A673 (cell line): ENCODE measurements around the gene MYEOV. TPM values are rescaled to one million over a fixed set of nuclear protein-coding genes. Genes with fewer than 3 reads are reported as not detected.

Experiments used
- BruUV-seq: library from RNA; stranded (reverse); fragments of 400-500 nt; replicated peaks from 2 replicates; lab custom pipeline; 2021; lab: Mats Ljungman, UMichigan
- CTCF ChIA-PET: fragments of 300-600 bp; sonication (Branson Sonifier 250); formaldehyde crosslinking; loops from one replicate; lab custom pipeline; 2022; ENCODE audit warnings: antibody characterized with exemption; lab: Charles Lee
- POLR2A ChIA-PET: fragments of 300-600 bp; sonication (Branson Sonifier 250); formaldehyde crosslinking; loops from one replicate; lab custom pipeline; 2022; ENCODE audit warnings: antibody characterized with exemption; ENCODE audit not compliant: low non-redundant PET; lab: Charles Lee
- DNase-seq: peaks from one replicate; pipeline ENCODE4 v3.0.0-alpha.2; 2015; ENCODE audit warnings: low spot score
- H3K27ac ChIP-seq: fragments of 200-600 bp; sonication (generic); 2 replicates; pipeline ENCODE4 v1.5.1; 2016; ENCODE audit warnings: mixed run types, low read depth, mild to moderate bottlenecking, mixed read lengths, antibody characterized with exemption, low read length; ENCODE audit not compliant: poor library complexity, severe bottlenecking
- H3K27me3 ChIP-seq: fragments of 200-600 bp; sonication (generic); replicated peaks from 2 replicates; pipeline ENCODE4 v1.6.1; 2017; ENCODE audit warnings: mixed run types, low read depth, mild to moderate bottlenecking, mixed read lengths, antibody characterized with exemption, low read length; ENCODE audit not compliant: insufficient read depth, poor library complexity
- H3K36me3 ChIP-seq: fragments of 200-600 bp; sonication (generic); 2 replicates; pipeline ENCODE4 v1.6.1; 2016; ENCODE audit warnings: mixed run types, mild to moderate bottlenecking, mixed read lengths, antibody characterized with exemption, low read length; ENCODE audit not compliant: insufficient read depth, poor library complexity, severe bottlenecking
- H3K4me1 ChIP-seq: fragments of 200-600 bp; sonication (generic); 2 replicates; pipeline ENCODE4 v1.6.1; 2017; ENCODE audit warnings: mixed run types, mild to moderate bottlenecking, mixed read lengths, antibody characterized with exemption, low read length; ENCODE audit not compliant: insufficient read depth, poor library complexity, severe bottlenecking
- H3K4me3 ChIP-seq: fragments of 200-600 bp; sonication (generic); 2 replicates; pipeline ENCODE4 v1.5.1; 2016; ENCODE audit warnings: low read depth, mixed run types, mild to moderate bottlenecking, mixed read lengths, low read length; ENCODE audit not compliant: poor library complexity, severe bottlenecking
- H3K9me3 ChIP-seq: fragments of 200-600 bp; sonication (generic); 2 replicates; pipeline ENCODE4 v1.6.1; 2016; ENCODE audit warnings: mixed run types, low read depth, mild to moderate bottlenecking, mixed read lengths, antibody characterized with exemption, low read length; ENCODE audit not compliant: poor library complexity, severe bottlenecking
- CTCF ChIP-seq: fragments of 300-800, 200-600 bp; sonication (generic); conservative IDR thresholded peaks from 2 replicates; pipeline ENCODE4 v1.5.1; 2017; ENCODE audit warnings: low read depth, mild to moderate bottlenecking, antibody characterized with exemption, low read length, moderate library complexity, mixed read lengths
- EZH2 ChIP-seq: fragments of 200-600 bp; sonication (generic); IDR thresholded peaks from 2 replicates; pipeline ENCODE4 v1.6.1; 2017; ENCODE audit warnings: borderline replicate concordance, low read depth, mild to moderate bottlenecking, mixed read lengths, antibody characterized with exemption, low read length; ENCODE audit not compliant: poor library complexity, severe bottlenecking
- intact Hi-C: fragments of 100-400 bp; cut with micrococcal nuclease; formaldehyde crosslinking; loops from one replicate; pipeline ENCODE4 v1.10.0; 2022; ENCODE audit not compliant: unreplicated experiment
- total RNA-seq: library from RNA; stranded (reverse); gene quantifications from 2 replicates; pipeline ENCODE4 v1.2.3, GENCODE V29; 2021

MYEOV gene
- total RNA-seq, 1 experiment from 2014 or later = 174 TPM

- H3K36me3 ChIP-seq = peaks cover 64% of the 10 kb centered on the region
- H3K9me3 ChIP-seq = no peaks in the 10 kb centered on the region
- POLR2A ChIA-PET = no interaction called here
- H3K27ac ChIP-seq = peak overlapping the region; percentile 86
- TF ChIP-seq EZH2 = no peak
- no peak for TF ChIP-seq CTCF
- CTCF ChIA-PET = no interaction called here
- peaks cover 58% of the 10 kb centered on the region for H3K4me1 ChIP-seq
- BruUV-seq = no TSS peak
- H3K4me3 ChIP-seq = no peak overlapping the region
- H3K27me3 ChIP-seq = no peaks in the 10 kb centered on the region
- intact Hi-C loops = loop anchor here (2.0 kb wide), 1 partner anchor 35 kb away; no protein-coding TSS in a partner anchor
- no peak for DNase-seq
These were observed 25.5 kb downstream of the MYEOV start for GRCh38 chr11:69319255-69320106.

- intact Hi-C loops = no loop called here
- H3K27me3 ChIP-seq = no peaks in the 10 kb centered on the region
- no peak overlapping the region for H3K4me3 ChIP-seq
- TF ChIP-seq EZH2 (no peak), CTCF (no peak)
- CTCF ChIA-PET = no interaction called here
- no peak for DNase-seq
- POLR2A ChIA-PET = no interaction called here
- no peaks in the 10 kb centered on the region for H3K9me3 ChIP-seq
- no TSS peak for BruUV-seq
- H3K27ac ChIP-seq = peak overlapping the region; percentile 86
- peaks cover 58% of the 10 kb centered on the region for H3K4me1 ChIP-seq
- peaks cover 56% of the 10 kb centered on the region for H3K36me3 ChIP-seq
These were observed 26.4 kb downstream of the MYEOV start for GRCh38 chr11:69320326-69320725.

- Histone ChIP-seq H3K27ac (peak overlapping the region; percentile 86), H3K36me3 (peaks cover 54% of the 10 kb centered on the region), H3K27me3 (no peaks in the 10 kb centered on the region), H3K4me3 (no peak overlapping the region), H3K9me3 (no peaks in the 10 kb centered on the region), H3K4me1 (peaks cover 51% of the 10 kb centered on the region)
- no TSS peak for BruUV-seq
- ChIA-PET CTCF (no interaction called here), POLR2A (interaction anchor here (0.5 kb wide), 1 partner anchor 348 kb away, joined by 3 read pairs; no protein-coding TSS in a partner anchor)
- no peak for DNase-seq
- TF ChIP-seq EZH2 (no peak), CTCF (no peak)
- intact Hi-C loops = no loop called here
These were observed 27.1 kb downstream of the MYEOV start for GRCh38 chr11:69320756-69321741.
